ENCODE results near the gene CDR2L.

GRCh38 chr17:74995847-74996246, 8.4 kb downstream of the CDR2L start:
- TF ChIP-seq TAF1 (IDR thresholded peaks at IDR 0.05; ENCODE audit: borderline replicate concordance, insufficient read depth, low read length) (no peak), POLR2AphosphoS5 (IDR thresholded peaks at IDR 0.05; ENCODE audit: low read depth, low read length) (no peak), SIN3A (IDR thresholded peaks at IDR 0.05; ENCODE audit: borderline replicate concordance, insufficient read depth, low read length) (no peak), REST (IDR thresholded peaks at IDR 0.05; ENCODE audit: insufficient read depth in 1 of 2, low read depth in 2 of 2, low read length in 2 of 2) (no peak)

Measured in PFSK-1 (cell line).